Measurements from ENCODE around the gene GHSR. TPM values are rescaled to one million over a fixed set of nuclear protein-coding genes. Genes with fewer than 3 reads are reported as not detected.

GHSR gene
- total and polyA plus RNA-seq, 4 donors, result not detected

DNA sequence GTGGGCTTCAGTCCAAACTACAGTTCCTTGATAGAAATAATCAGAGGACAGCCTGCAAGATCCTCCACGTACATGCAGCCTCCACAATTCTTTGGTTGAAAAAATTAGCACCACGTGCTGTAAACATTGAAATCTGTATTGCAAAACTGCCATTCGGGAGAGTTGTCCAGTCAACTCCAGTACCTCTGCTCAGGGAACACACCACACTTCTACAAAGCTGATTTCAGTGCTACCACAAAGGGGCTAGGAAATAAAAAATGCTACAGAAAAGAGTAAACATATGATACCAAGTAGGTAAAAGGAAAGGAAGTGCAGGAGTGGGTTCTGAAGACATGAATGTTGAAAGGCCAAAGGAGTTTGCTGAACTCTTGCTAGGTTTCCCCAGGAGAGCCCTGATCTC lies 40.4 kb downstream of the GHSR start:
- H3K9me3 ChIP-seq (ENCODE audit: control insufficient read depth, low read length), result no peaks in the 10 kb centered on the region

DNA sequence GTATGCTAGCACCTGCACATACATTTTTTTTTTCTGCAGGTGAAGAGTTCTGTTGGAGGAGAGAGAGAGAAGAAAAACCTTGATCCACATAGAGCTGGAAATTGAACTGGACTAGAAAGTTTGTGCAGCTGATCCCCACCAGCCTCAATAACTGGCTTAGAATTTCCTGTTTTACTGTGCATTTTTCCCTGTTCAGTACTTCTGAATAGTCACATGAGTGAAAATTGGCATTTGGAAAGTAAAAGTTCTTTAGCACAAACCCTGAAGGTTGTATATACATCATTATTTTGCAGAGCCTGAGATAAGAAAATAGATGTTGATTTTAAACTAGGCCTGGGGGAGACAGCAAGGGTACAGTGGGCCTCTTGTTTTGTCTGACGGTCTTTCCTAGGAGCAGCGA lies 42.3 kb downstream of the GHSR start:
- H3K9me3 ChIP-seq (ENCODE audit: control insufficient read depth, low read length), result no peaks in the 10 kb centered on the region
- peaks cover 0 to 2% of the 10 kb centered on the region in 2 donors for H3K36me3 ChIP-seq (ENCODE audit: control insufficient read depth in 1 of 2, insufficient read depth in 2 of 2, low read length in 1 of 2)
- ATAC-seq (ENCODE audit: low FRiP score), result no peak
- WGBS, 2 donors, result 77 to 82% methylated on average over 2 of the region's 2 CpGs
- H3K4me1 ChIP-seq (ENCODE audit: control insufficient read depth in 1 of 2, insufficient read depth in 2 of 2, low read length in 2 of 2), result no peaks in the 10 kb centered on the region
- no peak overlapping the region for H3K4me3 ChIP-seq (ENCODE audit: low read length in 2 of 2)
- H3K27me3 ChIP-seq (ENCODE audit: control insufficient read depth in 1 of 2, insufficient read depth in 2 of 2, low read length in 1 of 2), result no peaks in the 10 kb centered on the region
- DNase-seq, result no peak
- intact Hi-C loops (cut with DNase I), result no loop called here
- H3K27ac ChIP-seq (ENCODE audit: low read depth in 1 of 2, low read length in 2 of 2), result no peak overlapping the region

More for the DNA sequence above, 40.4 kb downstream of the GHSR start:
- Histone ChIP-seq H3K27ac (ENCODE audit: low read depth in 1 of 2, low read length in 2 of 2) (no peak overlapping the region), H3K4me3 (ENCODE audit: low read length in 2 of 2) (no peak overlapping the region), H3K36me3 (ENCODE audit: control insufficient read depth in 1 of 2, insufficient read depth in 2 of 2, low read length in 1 of 2) (no peaks in the 10 kb centered on the region), H3K4me1 (ENCODE audit: control insufficient read depth in 1 of 2, insufficient read depth in 2 of 2, low read length in 2 of 2) (no peaks in the 10 kb centered on the region), H3K27me3 (ENCODE audit: control insufficient read depth in 1 of 2, insufficient read depth in 2 of 2, low read length in 1 of 2) (no peaks in the 10 kb centered on the region)
- DNase-seq (no peak), ATAC-seq (ENCODE audit: low FRiP score) (no peak)
- 80 to 82% methylated on average over 3 of the region's 3 CpGs for WGBS, 2 donors
- intact Hi-C loops (cut with DNase I), result no loop called here

DNA sequence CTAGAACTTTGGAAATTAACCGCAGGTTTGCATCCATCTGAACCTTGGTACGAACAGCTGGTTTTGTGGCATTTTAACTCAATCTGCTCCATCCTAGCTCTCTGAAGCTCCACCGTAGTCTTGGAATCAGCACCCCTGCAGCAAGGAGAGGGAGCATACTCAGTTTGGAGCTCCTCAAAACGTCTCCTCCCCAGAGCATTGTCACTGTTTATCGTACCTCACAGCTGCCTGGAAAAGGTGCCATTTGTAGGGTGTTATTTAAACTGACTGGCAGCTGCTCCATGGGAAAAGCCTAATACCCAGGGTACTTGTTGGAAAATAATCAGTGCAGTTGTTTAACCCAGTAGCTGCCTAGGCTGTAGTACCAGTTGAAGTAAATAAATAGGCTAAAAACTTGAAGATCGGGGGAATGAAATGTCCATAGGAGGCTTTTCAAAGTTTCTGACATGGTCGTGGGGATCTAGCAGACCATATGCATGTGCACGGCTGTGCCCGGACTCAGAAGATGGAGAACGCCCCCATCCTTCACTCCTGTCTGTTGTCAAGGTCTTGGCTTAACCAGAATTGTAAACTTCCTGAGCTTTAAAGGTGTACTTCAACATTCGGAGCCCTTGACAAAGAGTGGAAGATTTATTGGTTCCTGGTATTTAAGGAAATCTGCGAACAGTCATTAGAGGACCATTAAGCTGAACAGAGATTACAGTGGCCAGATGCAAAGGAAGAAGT lies 43.9 kb downstream of the GHSR start:
- H3K4me3 ChIP-seq (ENCODE audit: low read length in 2 of 2), result no peak overlapping the region
- H3K4me1 ChIP-seq (ENCODE audit: control insufficient read depth in 1 of 2, insufficient read depth in 2 of 2, low read length in 2 of 2), result no peaks in the 10 kb centered on the region
- H3K9me3 ChIP-seq (ENCODE audit: control insufficient read depth, low read length), result no peaks in the 10 kb centered on the region
- H3K27ac ChIP-seq (ENCODE audit: low read depth in 1 of 2, low read length in 2 of 2), result no peak overlapping the region
- intact Hi-C loops (cut with DNase I), result no loop called here
- peaks cover 0 to 2% of the 10 kb centered on the region in 2 donors for H3K36me3 ChIP-seq (ENCODE audit: control insufficient read depth in 1 of 2, insufficient read depth in 2 of 2, low read length in 1 of 2)
- ATAC-seq (ENCODE audit: low FRiP score), result no peak
- no peaks in the 10 kb centered on the region for H3K27me3 ChIP-seq (ENCODE audit: control insufficient read depth in 1 of 2, insufficient read depth in 2 of 2, low read length in 1 of 2)
- 67 to 77% methylated on average over 12 of the region's 12 CpGs for WGBS, 2 donors
- DNase-seq, result no peak

DNA sequence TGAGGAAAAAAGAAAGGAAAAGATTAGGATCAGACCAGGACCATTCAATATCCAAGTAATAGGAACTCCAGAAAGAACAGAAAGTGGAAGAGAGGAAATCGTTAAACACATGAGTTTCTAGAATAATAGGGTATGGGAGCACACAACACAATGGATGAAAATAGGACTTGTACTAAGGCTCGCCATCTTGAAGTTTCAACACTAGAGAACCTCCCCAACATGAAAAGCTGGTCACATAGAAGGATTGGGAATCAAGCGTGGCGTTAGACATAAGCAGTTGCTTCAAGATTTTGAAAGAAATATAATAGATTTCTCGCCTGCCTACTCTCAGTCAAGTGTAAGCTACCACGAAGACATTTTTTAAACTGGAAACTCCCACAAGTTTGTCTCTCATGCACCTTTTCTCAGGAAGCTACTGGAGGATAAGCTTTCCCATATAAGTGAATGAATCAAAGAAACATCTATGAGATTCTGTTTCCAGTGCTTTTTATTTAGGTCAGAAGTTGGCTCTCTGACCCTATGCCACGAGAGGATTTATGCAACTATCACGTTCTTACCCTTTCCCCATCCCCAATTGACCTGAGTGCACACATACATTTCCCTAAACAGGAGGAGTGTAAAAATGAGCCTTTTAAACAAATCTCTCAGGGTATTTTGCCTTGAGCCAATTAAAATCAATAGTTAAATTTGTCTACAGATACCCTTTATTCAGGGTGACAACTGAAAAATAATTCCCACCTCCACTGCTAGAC lies 45.2 kb downstream of the GHSR start:
- no peaks in the 10 kb centered on the region for H3K27me3 ChIP-seq (ENCODE audit: control insufficient read depth in 1 of 2, insufficient read depth in 2 of 2, low read length in 1 of 2)
- no peak for ATAC-seq (ENCODE audit: low FRiP score)

DNA sequence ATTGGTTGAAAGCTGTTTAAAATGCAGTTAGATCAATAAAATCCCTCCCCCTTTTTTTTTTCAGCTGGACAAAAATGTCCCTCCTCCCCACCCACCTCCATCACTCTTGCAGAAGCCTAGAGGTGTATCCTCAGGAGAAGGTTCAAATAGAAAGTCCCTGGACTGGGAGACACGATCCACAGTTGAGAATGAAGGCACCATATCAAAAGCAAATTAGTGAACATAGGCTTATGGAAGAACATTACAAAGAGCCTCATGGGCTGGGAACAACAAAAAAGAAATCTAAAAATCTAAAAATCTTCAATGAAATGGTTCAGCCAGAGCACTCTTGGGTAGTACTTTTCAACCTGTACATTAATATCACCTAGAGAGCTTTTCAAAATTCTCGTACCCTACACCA lies 46.2 kb downstream of the GHSR start:
- ATAC-seq (ENCODE audit: low FRiP score), result no peak
- Histone ChIP-seq H3K36me3 (ENCODE audit: control insufficient read depth in 1 of 2, insufficient read depth in 2 of 2, low read length in 1 of 2) (peaks cover 0 to 2% of the 10 kb centered on the region in 2 donors), H3K27ac (ENCODE audit: low read depth in 1 of 2, low read length in 2 of 2) (no peak overlapping the region), H3K4me1 (ENCODE audit: control insufficient read depth in 1 of 2, insufficient read depth in 2 of 2, low read length in 2 of 2) (no peaks in the 10 kb centered on the region), H3K4me3 (ENCODE audit: low read length in 2 of 2) (no peak overlapping the region), H3K27me3 (ENCODE audit: control insufficient read depth in 1 of 2, insufficient read depth in 2 of 2, low read length in 1 of 2) (no peaks in the 10 kb centered on the region), H3K9me3 (ENCODE audit: control insufficient read depth, low read length) (no peaks in the 10 kb centered on the region)
- 48 to 97% methylated on average over 2 of the region's 2 CpGs for WGBS, 2 donors
- intact Hi-C loops (cut with DNase I), result no loop called here
- no peak for DNase-seq

More for the DNA sequence above, 45.2 kb downstream of the GHSR start:
- no peak for DNase-seq
- 85 to 98% methylated on average over 8 of the region's 8 CpGs for WGBS, 2 donors
- Histone ChIP-seq H3K4me1 (ENCODE audit: control insufficient read depth in 1 of 2, insufficient read depth in 2 of 2, low read length in 2 of 2) (no peaks in the 10 kb centered on the region), H3K27ac (ENCODE audit: low read depth in 1 of 2, low read length in 2 of 2) (no peak overlapping the region), H3K9me3 (ENCODE audit: control insufficient read depth, low read length) (no peaks in the 10 kb centered on the region), H3K4me3 (ENCODE audit: low read length in 2 of 2) (no peak overlapping the region), H3K36me3 (ENCODE audit: control insufficient read depth in 1 of 2, insufficient read depth in 2 of 2, low read length in 1 of 2) (peaks cover 0 to 2% of the 10 kb centered on the region in 2 donors)
- intact Hi-C loops (cut with DNase I), result no loop called here

DNA sequence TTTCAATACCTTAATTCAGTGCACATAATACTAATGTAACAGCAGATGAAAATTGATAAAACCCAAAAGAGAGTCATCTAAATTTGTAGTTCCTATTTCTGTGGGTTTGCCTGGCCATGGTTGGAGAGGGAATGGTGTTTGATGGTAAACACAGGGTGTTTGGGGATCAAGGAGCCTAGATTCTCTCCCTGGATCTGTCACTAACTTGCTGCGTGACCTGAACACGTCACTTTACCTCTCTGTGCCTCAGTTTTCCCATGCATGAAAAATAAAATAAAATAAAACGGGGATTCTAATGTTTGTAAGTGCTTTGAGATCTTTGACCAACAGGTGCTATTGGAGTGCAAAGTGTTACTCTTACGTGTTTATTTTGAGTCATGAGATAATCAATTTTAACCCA lies 49.8 kb downstream of the GHSR start:
- no peak overlapping the region for H3K27ac ChIP-seq (ENCODE audit: low read depth in 1 of 2, low read length in 2 of 2)
- H3K36me3 ChIP-seq (ENCODE audit: control insufficient read depth in 1 of 2, insufficient read depth in 2 of 2, low read length in 1 of 2), result peaks cover 0 to 2% of the 10 kb centered on the region in 2 donors
- intact Hi-C loops (cut with DNase I), result no loop called here
- DNase-seq (no peak), ATAC-seq (ENCODE audit: low FRiP score) (no peak)
- H3K27me3 ChIP-seq (ENCODE audit: control insufficient read depth in 1 of 2, insufficient read depth in 2 of 2, low read length in 1 of 2), result no peaks in the 10 kb centered on the region
- no peaks in the 10 kb centered on the region for H3K4me1 ChIP-seq (ENCODE audit: control insufficient read depth in 1 of 2, insufficient read depth in 2 of 2, low read length in 2 of 2)
- no peak overlapping the region for H3K4me3 ChIP-seq (ENCODE audit: low read length in 2 of 2)
- H3K9me3 ChIP-seq (ENCODE audit: control insufficient read depth, low read length), result no peaks in the 10 kb centered on the region
- WGBS, 2 donors, result 89 to 91% methylated on average over 4 of the region's 4 CpGs

DNA sequence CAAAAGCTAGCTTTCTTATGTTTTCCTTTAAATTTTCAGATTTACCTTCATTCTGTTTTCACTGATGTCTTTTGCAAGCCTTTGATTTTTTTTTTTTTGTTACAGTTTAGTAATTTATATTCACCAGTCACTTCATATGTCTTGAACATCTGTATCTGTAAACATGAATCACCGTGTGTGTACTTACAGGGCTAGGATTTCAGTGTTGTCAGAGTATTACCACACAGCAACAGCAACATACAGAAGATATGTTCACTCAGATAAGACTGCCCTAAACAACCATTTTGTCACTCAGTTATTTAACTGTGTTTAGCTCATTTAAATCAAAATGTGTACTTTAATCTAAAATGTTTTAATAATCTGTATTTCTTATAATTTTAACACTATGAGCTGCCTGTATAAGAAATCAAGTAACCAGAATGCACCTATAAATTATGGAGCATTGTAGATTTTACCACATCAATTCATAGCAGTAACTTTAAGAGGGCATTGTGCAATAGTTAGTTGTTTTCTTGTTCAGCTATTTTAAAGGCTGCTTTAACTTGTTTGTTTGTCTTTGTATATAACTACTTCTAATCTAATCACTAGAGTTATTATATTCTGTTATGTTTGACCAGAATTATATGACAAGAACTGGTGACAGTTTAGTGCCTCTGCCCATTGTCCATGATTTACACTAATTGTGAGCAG lies 50.4 kb downstream of the GHSR start:
- peaks cover 0 to 2% of the 10 kb centered on the region in 2 donors for H3K36me3 ChIP-seq (ENCODE audit: control insufficient read depth in 1 of 2, insufficient read depth in 2 of 2, low read length in 1 of 2)
- H3K4me3 ChIP-seq (ENCODE audit: low read length in 2 of 2), result no peak overlapping the region
- H3K27me3 ChIP-seq (ENCODE audit: control insufficient read depth in 1 of 2, insufficient read depth in 2 of 2, low read length in 1 of 2), result no peaks in the 10 kb centered on the region
- ATAC-seq (ENCODE audit: low FRiP score) (no peak), DNase-seq (no peak)
- H3K4me1 ChIP-seq (ENCODE audit: control insufficient read depth in 1 of 2, insufficient read depth in 2 of 2, low read length in 2 of 2), result no peaks in the 10 kb centered on the region
- intact Hi-C loops (cut with DNase I), result no loop called here
- H3K27ac ChIP-seq (ENCODE audit: low read depth in 1 of 2, low read length in 2 of 2), result no peak overlapping the region
- H3K9me3 ChIP-seq (ENCODE audit: control insufficient read depth, low read length), result no peaks in the 10 kb centered on the region
- WGBS, 2 donors, result 45 to 46% methylated on average over 1 of the region's 1 CpG

DNA sequence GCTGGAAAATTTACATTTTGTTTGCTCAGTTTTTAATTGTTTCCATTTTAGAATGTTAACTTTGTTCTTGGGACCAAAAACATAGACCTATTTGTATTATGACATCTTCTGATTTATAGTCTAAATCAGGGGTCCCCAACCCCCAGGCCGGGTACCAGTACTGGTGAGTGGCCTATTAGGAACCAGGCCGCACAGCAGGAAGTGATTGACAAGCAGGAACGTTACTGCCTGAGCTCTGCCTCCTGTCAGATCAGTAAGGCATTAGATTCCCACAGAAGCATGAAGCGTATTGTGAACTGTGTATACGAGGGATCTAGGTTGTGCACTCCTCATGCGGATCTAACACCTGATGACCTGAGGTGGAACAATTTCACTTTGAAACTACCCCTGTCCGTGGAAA lies 51.9 kb downstream of the GHSR start:
- DNase-seq (no peak), ATAC-seq (ENCODE audit: low FRiP score) (no peak)
- H3K9me3 ChIP-seq (ENCODE audit: control insufficient read depth, low read length), result no peaks in the 10 kb centered on the region
- no peak overlapping the region for H3K27ac ChIP-seq (ENCODE audit: low read depth in 1 of 2, low read length in 2 of 2)
- H3K4me1 ChIP-seq (ENCODE audit: control insufficient read depth in 1 of 2, insufficient read depth in 2 of 2, low read length in 2 of 2), result peaks cover 2% of the 10 kb centered on the region in 2 donors
- peaks cover 0 to 2% of the 10 kb centered on the region in 2 donors for H3K36me3 ChIP-seq (ENCODE audit: control insufficient read depth in 1 of 2, insufficient read depth in 2 of 2, low read length in 1 of 2)
- H3K4me3 ChIP-seq (ENCODE audit: low read length in 2 of 2), result no peak overlapping the region
- no peaks in the 10 kb centered on the region for H3K27me3 ChIP-seq (ENCODE audit: control insufficient read depth in 1 of 2, insufficient read depth in 2 of 2, low read length in 1 of 2)
- intact Hi-C loops (cut with DNase I), result no loop called here
- WGBS, 2 donors, result 82 to 85% methylated on average over 7 of the region's 7 CpGs

Data from aorta (tissue), 5 donors.